HL-60/S4 treated with retinoic acid at 250 ng/mL for 4 days and 3 days (cell line): ENCODE data around the gene HPCAL1.

Experiments
- in situ Hi-C: fragments of 300-500 bp; cut with MboI; formaldehyde crosslinking; loops from 2 replicates; pipeline ENCODE4 v1.7.0; 2022; ENCODE audit warnings: low sequenced_read_pairs

The HPCAL1 gene

DNA sequence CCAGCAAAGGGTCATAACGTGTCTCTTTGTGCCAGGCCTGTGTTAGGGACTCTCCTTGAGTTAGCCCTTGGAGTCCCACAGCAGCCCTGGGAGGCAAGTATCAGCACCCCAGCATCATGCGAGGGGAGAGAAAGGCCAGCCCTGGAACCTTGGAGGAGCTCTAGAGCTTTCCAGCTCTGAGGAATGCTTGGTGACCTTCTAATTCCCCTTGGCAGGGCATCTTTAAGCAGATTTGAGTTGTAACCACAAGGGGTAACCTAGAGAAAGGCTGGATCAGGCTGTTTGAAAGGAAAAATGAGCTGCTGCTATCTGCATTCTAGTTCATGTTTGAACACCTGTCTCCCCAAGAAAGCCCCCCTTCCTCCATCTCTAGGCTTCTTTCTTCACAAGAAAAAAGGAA lies 169.3 kb downstream of the HPCAL1 start:
- in situ Hi-C loops: no loop called here

DNA sequence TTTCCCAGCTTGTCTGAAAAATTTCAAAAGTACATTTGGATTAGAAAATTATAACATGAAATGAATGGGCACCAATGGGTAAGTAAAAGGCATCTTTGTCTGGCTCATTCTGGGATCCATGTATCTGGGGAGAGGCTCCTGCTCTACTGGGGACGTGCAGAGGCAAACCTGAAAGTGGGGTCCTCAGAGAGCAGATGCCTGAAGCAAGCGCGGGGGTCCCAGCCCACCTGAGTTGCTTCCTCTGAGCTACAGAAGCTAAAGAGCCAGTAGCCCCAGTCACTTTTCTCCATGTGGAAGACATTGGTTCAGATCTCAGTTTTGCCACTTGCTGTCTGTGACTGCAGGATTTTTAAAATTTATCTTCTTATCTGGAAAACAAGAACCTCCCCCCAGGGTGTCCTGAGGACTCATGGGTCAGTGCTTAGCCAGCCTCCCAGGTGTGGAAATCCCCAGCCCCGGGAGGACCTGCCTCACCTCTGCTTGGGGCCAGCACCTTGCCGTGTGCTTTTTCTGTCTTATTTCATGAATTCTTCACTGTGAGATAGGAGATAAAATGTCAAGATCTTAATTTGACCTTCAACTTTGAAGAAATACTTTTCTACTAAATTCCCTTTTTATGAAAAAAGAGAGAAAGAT lies 170.5 kb downstream of the HPCAL1 start:
- in situ Hi-C loops: no loop called here

DNA sequence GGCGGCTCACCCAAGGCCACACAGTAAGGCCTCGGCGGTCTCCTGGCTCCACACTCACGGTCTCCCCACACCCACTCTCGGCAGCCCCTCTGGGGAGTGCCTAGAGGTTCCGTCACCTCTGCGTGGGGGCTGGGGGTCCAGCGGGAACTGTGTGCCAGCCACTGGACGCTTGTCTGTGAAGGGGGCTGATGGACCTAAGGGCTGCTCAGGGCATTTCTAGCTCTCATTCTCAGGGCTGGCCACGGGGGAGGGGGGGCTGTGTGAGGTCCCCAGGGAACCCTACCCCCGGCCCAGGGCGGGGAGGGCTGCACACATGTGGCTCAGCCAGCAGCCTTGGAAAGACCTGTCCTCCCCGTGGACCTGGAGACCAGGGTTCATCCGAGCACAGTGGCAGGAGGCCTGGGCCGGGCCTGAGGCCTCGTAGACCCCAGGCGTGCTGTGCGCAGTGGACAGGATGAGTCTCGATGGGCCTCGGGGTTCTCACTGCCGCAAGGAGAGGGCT lies 172.6 kb downstream of the HPCAL1 start:
- in situ Hi-C loops: no loop called here

DNA sequence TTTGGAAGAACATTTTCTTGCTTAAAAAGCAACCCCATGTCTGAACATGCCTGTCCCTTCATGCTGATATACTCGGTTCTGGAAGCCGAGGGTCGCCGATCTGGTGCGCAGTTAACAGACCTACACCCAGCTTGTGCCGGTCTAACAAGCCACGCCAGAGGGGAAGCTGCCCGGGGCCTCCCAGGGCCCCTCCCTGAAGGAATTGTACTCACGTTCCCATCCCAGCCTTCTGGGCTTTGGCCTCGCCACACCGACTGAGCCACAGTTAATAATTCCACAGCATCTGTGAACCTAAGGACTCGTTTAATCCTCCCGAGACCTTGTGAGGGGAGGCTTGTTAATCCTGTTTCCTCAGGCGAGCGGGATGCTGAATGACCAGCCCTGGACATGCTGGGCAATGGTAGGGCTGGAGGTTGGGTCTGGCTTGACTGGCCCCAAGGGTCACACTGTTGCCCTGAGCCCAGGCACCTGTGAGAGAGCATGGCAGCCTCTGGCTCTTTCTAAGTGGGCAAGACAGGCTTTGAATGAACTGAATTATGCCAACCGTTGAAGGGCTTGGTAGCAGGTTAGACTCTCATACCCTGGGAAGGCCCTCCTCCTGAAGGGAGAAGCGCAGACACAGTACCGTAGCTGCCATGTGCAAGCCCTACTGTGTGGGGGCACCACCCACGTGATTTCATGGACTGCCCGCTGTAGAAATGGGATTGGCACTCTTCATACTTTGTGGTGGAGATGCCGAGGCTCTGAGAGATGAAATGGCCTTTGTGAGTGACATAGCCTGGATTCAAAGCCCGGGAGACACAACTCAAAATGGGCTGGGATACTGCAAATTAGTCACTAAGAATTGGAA lies 173.3 kb downstream of the HPCAL1 start:
- in situ Hi-C loops: no loop called here

DNA sequence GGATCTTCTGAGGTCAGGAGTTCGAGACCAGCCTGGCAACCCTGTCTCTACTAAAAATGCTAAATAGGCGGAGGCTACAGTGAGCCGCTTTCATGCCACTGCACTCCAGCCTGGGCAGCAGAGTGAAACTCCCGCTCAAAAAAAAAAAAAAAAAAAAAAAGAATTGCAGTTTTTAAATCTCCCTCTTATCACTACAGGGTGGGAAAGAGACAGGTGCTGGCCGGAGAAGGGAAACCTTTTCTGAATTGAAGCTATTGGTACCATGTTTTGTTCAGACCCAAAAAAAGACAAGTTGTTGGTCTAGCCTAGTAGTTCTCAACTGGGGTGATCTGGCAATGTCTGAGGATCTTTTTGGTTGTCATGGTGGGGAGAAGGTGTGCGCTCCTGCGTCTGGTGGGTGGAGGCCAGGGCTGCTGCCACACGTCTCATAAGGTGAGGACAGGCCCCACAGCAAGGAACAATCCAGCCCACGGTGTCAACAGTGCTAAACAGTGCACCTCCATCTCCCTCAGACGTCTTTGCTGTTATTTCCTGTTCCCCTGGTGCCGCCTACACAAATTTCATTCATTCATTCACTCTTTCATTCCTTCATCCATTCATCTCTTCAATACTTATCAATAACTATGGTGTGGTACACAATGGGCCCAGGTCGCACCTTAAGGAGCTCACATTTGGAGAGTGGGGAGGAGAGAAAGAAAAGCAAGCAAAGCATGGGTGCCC lies 174.2 kb downstream of the HPCAL1 start:
- in situ Hi-C loops: no loop called here
